Ascending aorta (tissue), 2 donors: ENCODE data around the gene WNT4. TPM values are rescaled to one million over a fixed set of nuclear protein-coding genes. Genes with fewer than 3 reads are reported as not detected.

Experiments used
- DNase-seq, 2 donors: peaks; one replicate each; pipeline ENCODE4 v3.0.0-alpha.2; 2019; ENCODE audit warnings: low spot score in 2 of 2
- H3K27ac ChIP-seq, 2 donors: fragments of 200-600 bp; sonication (generic); one replicate each; pipeline ENCODE4 v1.5.1; 2016 to 2017; ENCODE audit warnings: mild to moderate bottlenecking in 1 of 2
- H3K27me3 ChIP-seq: fragments of 200-600 bp; sonication (generic); one replicate; pipeline ENCODE4 v1.5.1; 2017
- H3K36me3 ChIP-seq, 2 donors: fragments of 200-600 bp; sonication (generic); one replicate each; pipeline ENCODE4 v1.5.1; 2016
- H3K4me1 ChIP-seq, 2 donors: fragments of 200-600 bp; sonication (generic); one replicate each; pipeline ENCODE4 v1.5.1; 2016 to 2017; ENCODE audit warnings: mild to moderate bottlenecking in 1 of 2
- H3K4me3 ChIP-seq, 2 donors: fragments of 200-600 bp; sonication (generic); one replicate each; pipeline ENCODE4 v1.5.1; 2016 to 2017; ENCODE audit warnings: mild to moderate bottlenecking in 1 of 2
- H3K9me3 ChIP-seq, 2 donors: fragments of 200-600 bp; sonication (generic); one replicate each; pipeline ENCODE4 v1.5.1; 2016
- CTCF ChIP-seq, 3 experiments: fragments of 200-600 bp in 2 of 3; fragments of 450-650 bp in 1 of 3; sonication (generic) in 2 of 3; IDR thresholded peaks; one replicate each; pipeline ENCODE4 v1.5.1; 2016 to 2019; ENCODE audit warnings: antibody characterized with exemption in 3 of 3, mild to moderate bottlenecking in 1 of 3, moderate library complexity in 1 of 3
- intact Hi-C: fragments of 100-400 bp; cut with DNase I; formaldehyde crosslinking; loops from one replicate; pipeline ENCODE4 v1.15.1; 2023
- total RNA-seq: library from RNA; depleted of rRNA; stranded (reverse); fragments of >200 nt; gene quantifications from one replicate; pipeline ENCODE4 v1.1.0, GENCODE V29; 2016

Gene WNT4
- total RNA-seq, 1 donor from 2014 or later, result not detected

GRCh38 chr1:22188436-22188835, 45.5 kb upstream of the WNT4 start:
- Histone ChIP-seq H3K4me1 (no peaks in the 10 kb centered on the region), H3K4me3 (no peak overlapping the region), H3K27ac (no peak overlapping the region), H3K9me3 (no peaks in the 10 kb centered on the region), H3K27me3 (no peaks in the 10 kb centered on the region), H3K36me3 (no peaks in the 10 kb centered on the region)
- TF ChIP-seq CTCF (IDR thresholded peaks at IDR 0.05), result no peak
- intact Hi-C loops, result no loop called here
- DNase-seq, result no peak

- H3K9me3 ChIP-seq, result no peaks in the 10 kb centered on the region
- H3K4me3 ChIP-seq, result no peak overlapping the region
- no peak overlapping the region for H3K27ac ChIP-seq
- no peaks in the 10 kb centered on the region for H3K4me1 ChIP-seq
- no peaks in the 10 kb centered on the region for H3K36me3 ChIP-seq
- no peaks in the 10 kb centered on the region for H3K27me3 ChIP-seq
- DNase-seq, result no peak
- intact Hi-C loops, result no loop called here
- no peak for TF ChIP-seq CTCF (IDR thresholded peaks at IDR 0.05)
Observed at GRCh38 chr1:22186311-22186710, 43.4 kb upstream of the WNT4 start.

- no peaks in the 10 kb centered on the region for H3K4me1 ChIP-seq
- intact Hi-C loops, result no loop called here
- H3K4me3 ChIP-seq, result no peak overlapping the region
- H3K27ac ChIP-seq, result no peak overlapping the region
- no peaks in the 10 kb centered on the region for H3K27me3 ChIP-seq
- no peaks in the 10 kb centered on the region for H3K9me3 ChIP-seq
- DNase-seq, result no peak
- H3K36me3 ChIP-seq, result no peaks in the 10 kb centered on the region
- no peak for TF ChIP-seq CTCF (IDR thresholded peaks at IDR 0.05)
Observed at GRCh38 chr1:22184892-22185612, 42.2 kb upstream of the WNT4 start.

- H3K9me3 ChIP-seq, result no peaks in the 10 kb centered on the region
- no peak overlapping the region for H3K4me3 ChIP-seq
- no peaks in the 10 kb centered on the region for H3K4me1 ChIP-seq
- H3K27me3 ChIP-seq, result no peaks in the 10 kb centered on the region
- H3K27ac ChIP-seq, result no peak overlapping the region
- H3K36me3 ChIP-seq, result no peaks in the 10 kb centered on the region
- intact Hi-C loops, result no loop called here
- TF ChIP-seq CTCF (IDR thresholded peaks at IDR 0.05), result no peak
- no peak for DNase-seq
Observed at GRCh38 chr1:22184454-22184853, 41.6 kb upstream of the WNT4 start.

GRCh38 chr1:22182715-22183114, 39.8 kb upstream of the WNT4 start:
- TF ChIP-seq CTCF (IDR thresholded peaks at IDR 0.05), result no peak

More at GRCh38 chr1:22182715-22183114, 39.8 kb upstream of the WNT4 start:
- Histone ChIP-seq H3K4me1 (no peaks in the 10 kb centered on the region), H3K27me3 (no peaks in the 10 kb centered on the region), H3K36me3 (no peaks in the 10 kb centered on the region), H3K4me3 (no peak overlapping the region), H3K9me3 (no peaks in the 10 kb centered on the region), H3K27ac (no peak overlapping the region)
- intact Hi-C loops, result no loop called here
- DNase-seq, result no peak
